Measurements from ENCODE around the gene CAPN14.

Gene CAPN14

GRCh38 chr2:31241625-31242270 is 24.4 kb upstream of the CAPN14 start:
- H3K4me3 ChIP-seq (ENCODE audit: low read depth, low read length) = no peak overlapping the region

GRCh38 chr2:31240381-31241365 is 23.4 kb upstream of the CAPN14 start:
- no peak overlapping the region for H3K4me3 ChIP-seq (ENCODE audit: low read depth, low read length)

- H3K4me3 ChIP-seq (ENCODE audit: low read depth, low read length) = no peak overlapping the region
Observed at GRCh38 chr2:31239593-31240177, 22.4 kb upstream of the CAPN14 start.

- no peak overlapping the region for H3K4me3 ChIP-seq (ENCODE audit: low read depth, low read length)
Observed at GRCh38 chr2:31238906-31239592, 21.7 kb upstream of the CAPN14 start.

DNA sequence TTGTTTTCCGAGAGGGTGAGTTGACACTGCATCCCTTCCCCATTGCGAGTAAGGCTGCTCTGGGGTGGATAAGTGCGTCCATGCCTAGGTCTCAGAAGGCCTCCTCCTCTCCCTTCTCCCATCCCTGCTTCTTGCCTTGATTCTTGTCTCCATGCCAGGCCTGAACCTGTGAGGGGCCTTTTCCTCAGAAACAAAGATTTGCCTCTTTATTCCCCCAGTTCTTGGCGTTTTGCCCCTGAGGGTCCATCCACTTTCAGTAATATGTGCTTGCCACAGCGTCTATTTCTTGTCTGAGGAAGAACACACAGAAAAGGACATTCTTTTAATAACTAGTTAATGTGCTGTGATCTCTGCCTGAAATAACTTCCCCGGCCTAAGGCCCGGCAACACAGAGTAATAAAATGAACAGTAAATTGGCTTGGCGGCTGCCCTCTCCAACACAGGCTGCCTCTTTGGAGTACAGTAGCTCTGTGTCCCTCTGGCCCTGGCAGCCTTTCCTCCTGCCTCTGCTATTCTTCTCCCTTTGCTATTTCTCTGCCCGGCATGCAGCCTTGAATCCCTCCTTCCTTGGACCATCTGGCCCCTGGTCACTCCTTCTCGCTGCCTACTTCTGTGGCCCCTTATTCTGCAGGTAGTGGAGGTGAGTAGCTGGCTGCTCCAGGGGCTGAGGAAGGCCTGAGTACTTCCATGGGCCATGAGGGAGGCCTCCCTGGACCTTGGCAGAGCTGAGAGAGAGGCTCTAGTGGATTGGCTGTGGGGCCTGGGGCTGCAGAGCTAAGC is 21.0 kb upstream of the CAPN14 start:
- no peak overlapping the region for H3K4me3 ChIP-seq (ENCODE audit: low read depth, low read length)

- H3K4me3 ChIP-seq (ENCODE audit: low read depth, low read length) = no peak overlapping the region
Observed at GRCh38 chr2:31237348-31238017, 20.2 kb upstream of the CAPN14 start.

DNA sequence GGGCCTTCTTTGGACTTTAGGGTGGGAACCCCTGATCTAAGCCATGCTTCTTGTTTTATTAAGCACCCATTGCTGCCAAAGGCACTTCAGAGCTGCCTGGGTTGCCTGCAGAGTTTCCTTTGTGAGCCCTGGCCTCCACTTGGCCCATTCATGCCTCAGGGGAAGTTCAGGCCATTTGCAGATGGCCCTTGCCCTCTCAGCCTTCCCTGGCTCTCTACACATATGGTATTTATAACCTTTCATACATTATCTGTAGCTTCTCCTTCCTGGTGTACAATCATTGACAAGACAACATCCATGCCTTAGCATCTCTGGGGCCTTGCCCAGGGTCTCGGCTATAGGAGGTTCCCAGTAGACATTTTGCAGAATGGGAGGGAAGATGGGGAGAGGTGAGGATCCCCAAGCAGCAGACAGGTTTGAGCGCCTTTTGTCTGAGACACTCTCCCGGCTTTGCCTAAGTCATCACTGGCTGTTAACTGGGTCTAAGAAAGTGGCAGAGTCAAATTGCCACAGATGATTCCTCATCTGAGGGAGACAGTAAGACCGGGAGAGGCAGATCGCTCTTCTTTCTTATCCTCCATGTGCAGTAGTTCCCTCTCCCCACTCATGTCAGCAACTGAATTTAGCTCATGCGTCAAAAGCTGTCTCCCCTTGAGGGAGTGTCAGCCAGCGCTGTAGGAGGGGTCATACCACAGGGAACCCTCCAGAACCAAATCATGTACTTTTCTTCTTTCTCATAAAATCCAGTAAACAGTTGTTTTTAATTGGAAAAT is 19.3 kb upstream of the CAPN14 start:
- no peak overlapping the region for H3K4me3 ChIP-seq (ENCODE audit: low read depth, low read length)

DNA sequence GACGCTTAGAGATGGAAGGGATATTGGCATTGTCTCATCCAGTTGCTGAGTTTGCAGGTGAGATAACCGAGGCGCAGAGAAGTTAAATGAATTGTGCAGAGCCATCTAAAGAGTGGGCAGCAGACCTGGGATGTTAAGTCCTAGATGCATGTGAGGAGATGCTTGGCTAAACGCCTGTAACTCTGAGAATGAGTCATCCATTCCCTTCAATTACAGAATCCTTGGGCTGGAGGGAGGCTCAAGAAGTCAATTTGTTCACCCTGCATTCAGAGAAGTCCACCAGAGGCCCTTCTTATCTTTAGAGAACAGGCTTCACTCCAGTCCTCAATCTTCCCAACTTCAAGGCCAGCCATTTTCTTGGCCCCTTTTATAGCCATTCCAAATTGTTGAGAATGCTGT is 18.2 kb upstream of the CAPN14 start:
- no peak overlapping the region for H3K4me3 ChIP-seq (ENCODE audit: low read depth, low read length)

DNA sequence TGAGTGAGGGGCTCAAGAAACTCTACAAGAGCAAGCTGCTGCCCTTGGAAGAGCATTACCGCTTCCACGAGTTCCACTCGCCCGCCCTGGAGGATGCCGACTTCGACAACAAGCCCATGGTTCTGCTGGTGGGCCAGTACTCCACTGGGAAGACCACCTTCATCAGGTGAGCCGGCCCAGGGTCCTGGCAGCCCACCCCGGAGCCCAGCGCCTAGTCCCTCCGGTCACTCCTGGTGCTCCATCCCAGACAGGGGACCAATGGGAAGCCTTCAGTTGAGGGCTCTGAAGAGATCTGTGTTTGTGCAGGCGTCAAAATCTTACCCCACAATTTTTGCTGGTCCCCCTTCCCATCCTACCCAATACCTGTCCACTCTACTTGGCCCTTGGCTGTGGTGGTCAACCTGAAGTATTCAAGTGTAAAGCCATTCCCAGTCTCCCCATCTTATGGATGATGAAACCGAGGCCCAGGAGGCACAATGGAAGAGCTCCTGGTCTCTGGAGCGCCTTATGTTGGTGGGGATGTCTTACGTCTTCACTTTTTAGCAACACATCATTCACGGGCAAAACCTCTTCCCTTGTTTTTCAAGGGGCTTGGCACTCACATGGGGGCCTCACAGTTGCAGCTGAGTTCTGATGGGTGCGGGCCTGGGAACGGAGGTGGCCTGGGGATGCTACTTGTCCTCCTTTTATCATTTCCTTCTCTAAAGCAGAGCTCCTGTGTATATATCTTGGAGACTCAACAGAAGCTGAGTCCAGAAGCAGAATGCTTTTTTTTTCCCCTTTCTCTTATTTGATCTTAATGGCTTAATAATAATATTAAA is 17.6 kb upstream of the CAPN14 start:
- H3K4me3 ChIP-seq (ENCODE audit: low read depth, low read length) = peak overlapping the region; percentile 66

DNA sequence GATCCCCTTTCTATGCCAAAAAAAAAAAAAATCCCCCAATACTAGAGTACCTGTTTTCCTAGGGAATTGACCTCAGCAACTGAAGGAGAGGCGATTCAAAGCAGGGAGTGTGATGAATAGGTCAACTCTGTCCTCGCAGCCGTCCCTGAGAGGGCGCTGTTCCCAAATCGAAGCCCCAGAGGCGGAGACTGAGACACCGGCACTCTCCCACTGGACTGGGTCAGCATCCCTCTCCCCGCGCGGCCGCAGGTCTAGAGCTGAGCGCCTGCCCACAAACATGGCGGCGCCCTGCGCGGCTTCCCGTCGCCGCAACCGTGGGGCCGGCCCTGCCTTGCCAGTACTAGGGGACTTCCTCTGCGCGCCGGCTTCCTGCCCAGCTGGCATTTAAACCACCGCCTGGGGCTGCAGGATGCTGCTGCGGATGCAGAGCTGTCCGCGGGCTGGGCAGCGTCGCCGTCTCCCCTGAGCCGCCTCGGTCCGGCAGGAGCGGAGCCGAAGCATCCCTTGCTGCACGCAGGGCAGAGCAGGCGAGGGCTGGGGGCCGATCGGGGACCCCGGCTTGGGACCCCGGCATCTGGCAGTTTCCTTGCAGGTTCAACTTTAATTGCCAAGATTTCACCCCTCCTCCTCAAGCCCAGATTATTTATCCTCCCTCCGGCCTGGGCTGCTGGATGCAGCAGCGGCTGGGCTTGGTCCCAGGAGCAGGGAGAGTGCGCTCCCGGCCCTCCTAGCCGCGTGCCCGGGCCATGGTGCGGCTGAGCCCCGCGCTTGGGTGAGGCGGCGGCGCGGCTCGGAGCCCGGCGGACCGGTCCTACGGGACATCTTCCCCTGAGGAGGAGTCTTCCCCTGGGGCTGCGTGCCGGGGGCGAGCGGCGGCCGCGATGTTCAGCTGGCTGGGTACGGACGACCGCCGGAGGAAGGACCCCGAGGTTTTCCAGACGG is 16.7 kb upstream of the CAPN14 start, which contains the start of gene EHD3:
Gene EHD3, plus strand, starts transcription at position 412 of the 942 bp plus-strand sequence. Its CDS starts 470 bp downstream, at position 882.
- peak within 1 kb of the TSS; percentile 66 for H3K4me3 ChIP-seq (ENCODE audit: low read depth, low read length)

DNA sequence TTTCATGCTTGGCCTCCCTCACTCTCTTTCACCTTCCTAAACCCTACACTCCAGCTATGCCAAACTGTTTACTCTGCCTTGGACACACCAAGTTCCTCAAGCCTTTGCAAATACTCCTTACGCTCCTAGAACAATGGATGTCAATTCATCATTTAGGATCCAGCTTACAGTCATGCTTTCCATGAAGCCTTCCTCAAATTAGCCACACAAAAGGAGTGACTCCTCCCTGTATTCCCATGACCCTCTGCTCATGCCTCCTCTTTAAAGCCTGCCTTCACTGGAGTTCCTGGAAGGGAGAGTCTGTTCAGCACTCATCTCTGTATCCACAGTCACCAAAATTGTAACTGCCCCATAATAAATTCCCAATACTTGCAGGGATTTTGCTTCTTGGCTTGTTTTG is 15.9 kb upstream of the CAPN14 start:
- H3K4me3 ChIP-seq (ENCODE audit: low read depth, low read length) = no peak overlapping the region

DNA sequence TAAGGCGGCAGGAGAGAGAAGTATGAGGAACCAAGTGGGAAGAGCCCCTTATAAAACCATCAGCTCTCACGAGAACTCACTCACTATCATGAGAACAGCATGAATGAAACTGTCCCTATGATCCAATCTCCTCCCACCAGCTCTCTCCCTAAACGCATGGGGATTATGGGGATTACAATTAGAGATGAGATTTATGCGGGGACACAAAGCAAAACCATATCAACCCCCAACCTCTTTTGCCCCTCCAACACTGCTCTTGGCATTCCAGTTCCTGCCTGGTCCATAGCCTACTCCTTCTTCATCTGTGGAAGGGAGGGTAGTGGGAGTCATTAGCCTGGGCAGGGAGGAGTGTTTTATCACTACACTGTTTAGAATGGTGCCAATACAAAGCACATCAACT is 15.3 kb upstream of the CAPN14 start:
- no peak overlapping the region for H3K4me3 ChIP-seq (ENCODE audit: low read depth, low read length)

DNA sequence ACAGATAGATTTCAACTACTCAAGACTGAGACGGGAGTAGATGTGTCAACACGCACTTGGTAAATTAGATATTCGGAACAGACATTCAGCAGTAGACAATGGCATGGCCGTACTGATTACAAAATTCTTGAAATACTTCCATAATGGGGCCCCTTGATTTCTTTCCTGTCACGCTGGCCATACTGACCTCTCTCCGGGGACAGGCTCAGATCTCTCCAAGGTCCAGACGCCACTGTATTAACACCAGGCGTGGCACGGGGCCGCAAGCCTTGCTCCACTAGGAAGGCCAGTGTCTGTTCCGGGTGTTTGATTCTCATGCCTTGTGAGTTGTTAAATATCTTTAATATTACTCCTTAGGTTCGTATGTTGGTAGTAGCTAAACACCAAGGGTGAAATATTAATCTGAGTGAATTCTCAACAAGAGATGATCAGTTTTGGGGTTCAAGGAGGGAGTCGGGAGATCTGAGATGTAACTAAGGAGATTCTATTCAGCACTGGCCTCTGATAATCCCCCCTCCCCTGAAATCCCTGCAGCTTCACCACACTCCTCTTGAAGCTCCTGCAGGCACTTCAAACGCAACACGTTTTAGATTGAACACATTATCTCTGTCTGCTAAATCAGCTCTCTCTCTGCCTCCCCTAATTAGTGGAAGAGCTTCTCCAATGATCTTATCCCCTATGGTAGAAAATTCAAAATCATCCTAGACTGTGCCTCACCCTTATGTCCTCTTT is 14.4 kb upstream of the CAPN14 start:
- H3K4me3 ChIP-seq (ENCODE audit: low read depth, low read length) = no peak overlapping the region

DNA sequence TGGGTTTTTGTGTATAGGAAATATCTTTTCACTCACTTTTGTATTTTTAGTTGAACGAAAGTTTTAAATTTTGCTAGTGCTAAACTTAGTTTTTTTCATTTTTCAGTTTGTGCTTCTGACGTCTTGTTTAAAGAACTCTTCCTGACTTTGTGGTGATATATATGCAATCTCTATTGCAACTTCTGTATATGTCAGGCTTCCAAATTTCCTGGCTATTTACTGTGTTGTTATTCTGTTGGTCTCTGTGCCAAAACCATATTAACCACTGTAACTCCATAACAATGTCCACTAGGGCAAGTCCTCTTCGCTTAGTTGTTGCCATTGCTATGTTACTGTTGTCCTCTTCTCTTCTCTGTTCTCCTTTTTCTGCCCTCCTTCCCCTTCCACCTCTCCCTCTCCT is 13.4 kb upstream of the CAPN14 start:
- H3K4me3 ChIP-seq (ENCODE audit: low read depth, low read length) = no peak overlapping the region

DNA sequence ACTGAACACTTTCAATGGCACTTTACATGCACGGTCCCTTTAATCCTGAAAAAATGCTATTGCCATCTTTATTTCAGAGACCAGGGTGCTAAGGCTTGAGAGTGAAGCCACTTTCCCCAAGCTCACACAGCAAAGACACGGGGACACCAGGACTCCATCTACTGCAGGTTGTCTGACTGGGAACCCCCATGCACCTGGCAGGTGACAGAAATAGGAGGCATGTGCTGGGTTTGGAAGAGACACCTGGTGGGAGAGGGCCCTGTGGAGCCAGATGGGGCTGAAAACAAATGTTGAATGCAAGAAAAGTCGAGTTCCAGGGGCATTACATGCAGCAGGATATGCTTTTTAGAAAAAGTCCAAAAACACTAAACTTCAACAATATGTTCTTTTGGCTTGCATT is 11.4 kb upstream of the CAPN14 start:
- H3K4me3 ChIP-seq (ENCODE audit: low read depth, low read length) = no peak overlapping the region

GRCh38 chr2:31227711-31228125 is 10.4 kb upstream of the CAPN14 start:
- H3K4me3 ChIP-seq (ENCODE audit: low read depth, low read length) = no peak overlapping the region
